Mesendoderm (in vitro differentiated cells): Measurements from ENCODE around the gene EPB41L4B.

Experiments used
- DNase-seq: peaks from one replicate; pipeline ENCODE4 v3.0.0; 2013
- H2AK5ac ChIP-seq: 2 replicates; pipeline ENCODE4 v1.6.1; 2013; ENCODE audit warnings: low read length, inconsistent platforms
- H2BK120ac ChIP-seq: 2 replicates; pipeline ENCODE4 v1.6.1; 2013; ENCODE audit warnings: low read depth, mild to moderate bottlenecking, low read length, moderate library complexity, mixed read lengths
- H2BK15ac ChIP-seq: replicated peaks from 2 replicates; pipeline ENCODE4 v1.6.1; 2013; ENCODE audit warnings: low read depth, mild to moderate bottlenecking, moderate library complexity
- H2BK5ac ChIP-seq: 2 replicates; pipeline ENCODE4 v1.6.1; 2013; ENCODE audit warnings: low read length, inconsistent platforms
- H3K18ac ChIP-seq: 2 replicates; pipeline ENCODE4 v1.6.1; 2013; ENCODE audit warnings: mild to moderate bottlenecking, low read length, mixed read lengths
- H3K23ac ChIP-seq: one replicate; pipeline ENCODE4 v1.6.1; 2013; ENCODE audit warnings: low read length
- H3K27ac ChIP-seq: 2 replicates; pipeline ENCODE4 v1.5.1; 2013; ENCODE audit warnings: low read depth, mild to moderate bottlenecking, inconsistent platforms, low read length, moderate library complexity
- H3K27me3 ChIP-seq: 2 replicates; pipeline ENCODE4 v1.6.1; 2013; ENCODE audit warnings: low read length, control low read depth, mild to moderate bottlenecking, inconsistent platforms; ENCODE audit not compliant: insufficient read depth, poor library complexity
- H3K36me3 ChIP-seq: 2 replicates; pipeline ENCODE4 v1.6.1; 2013; ENCODE audit warnings: low read length, inconsistent platforms; ENCODE audit not compliant: control insufficient read depth, insufficient read depth
- H3K4ac ChIP-seq: one replicate; pipeline ENCODE4 v1.6.1; 2013; ENCODE audit warnings: low read depth, mild to moderate bottlenecking, low read length, moderate library complexity
- H3K4me1 ChIP-seq: 2 replicates; pipeline ENCODE4 v1.6.1; 2013; ENCODE audit warnings: low read depth, low read length, inconsistent platforms; ENCODE audit not compliant: control insufficient read depth
- H3K4me2 ChIP-seq: 2 replicates; pipeline ENCODE4 v1.6.1; 2013; ENCODE audit warnings: low read length
- H3K4me3 ChIP-seq: 2 replicates; pipeline ENCODE4 v1.5.1; 2013; ENCODE audit warnings: mild to moderate bottlenecking, low read length
- H3K56ac ChIP-seq: one replicate; pipeline ENCODE4 v1.6.1; 2013; ENCODE audit warnings: low read length
- H3K79me1 ChIP-seq: 2 replicates; pipeline ENCODE4 v1.6.1; 2013; ENCODE audit warnings: low read length, inconsistent platforms
- H3K79me2 ChIP-seq: 2 replicates; pipeline ENCODE4 v1.6.1; 2013; ENCODE audit warnings: mild to moderate bottlenecking, low read length; ENCODE audit not compliant: control insufficient read depth, insufficient read depth
- H3K9ac ChIP-seq: 2 replicates; pipeline ENCODE4 v1.6.1; 2013; ENCODE audit warnings: low read length, inconsistent platforms
- H4K5ac ChIP-seq: one replicate; pipeline ENCODE4 v1.6.1; 2013; ENCODE audit warnings: low read length
- H4K8ac ChIP-seq: one replicate; pipeline ENCODE4 v1.6.1; 2013; ENCODE audit warnings: low read depth, mild to moderate bottlenecking, control low read depth, low read length, moderate library complexity
- WGBS: extraction: QIAGEN DNeasy Blood & Tissue Kit; methylation state at CpG from one replicate; pipeline ENCODE4 v1.1.7; 2013; ENCODE audit warnings: low lambda C conversion rate, missing lambda C conversion rate; ENCODE audit not compliant: insufficient coverage; ENCODE audit errors: extremely low coverage; 5-methylcytosine and 5-hydroxymethylcytosine counted together

EPB41L4B gene

DNA sequence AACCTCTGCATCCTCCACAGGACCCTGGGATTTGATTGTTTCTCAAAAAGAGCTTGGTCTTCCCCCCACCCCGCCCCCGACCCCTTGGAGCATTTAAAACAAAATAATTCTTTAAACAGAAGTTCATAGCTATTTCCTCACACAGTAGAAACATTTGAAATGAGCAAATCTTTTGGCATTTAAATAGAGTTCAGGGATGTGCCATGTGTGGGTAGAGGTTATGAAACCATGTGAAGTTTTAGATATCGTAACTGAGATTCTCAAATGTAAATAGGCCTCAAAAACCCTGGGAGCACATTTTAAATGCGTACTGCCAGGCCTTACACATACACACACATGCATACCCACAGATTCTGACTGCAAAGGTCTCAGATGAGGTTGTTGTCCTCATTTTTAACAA lies 66.5 kb downstream of the EPB41L4B start:
- Histone ChIP-seq H2AK5ac (no peak overlapping the region), H3K4me3 (no peak overlapping the region), H3K27me3 (no peaks in the 10 kb centered on the region), H2BK120ac (no peak overlapping the region), H3K23ac (no peak overlapping the region), H4K8ac (no peak overlapping the region), H3K36me3 (no peaks in the 10 kb centered on the region), H3K9ac (no peak overlapping the region), H2BK15ac (no peak overlapping the region), H2BK5ac (no peak overlapping the region), H3K4me1 (no peaks in the 10 kb centered on the region), H3K79me1 (no peaks in the 10 kb centered on the region), H3K79me2 (no peaks in the 10 kb centered on the region), H3K56ac (no peak overlapping the region), H3K4me2 (no peak overlapping the region), H4K5ac (no peak overlapping the region), H3K18ac (no peak overlapping the region), H3K27ac (no peak overlapping the region), H3K4ac (no peak overlapping the region)
- no peak for DNase-seq
- no CpG with 5 or more reads among the region's 4 CpGs for WGBS

DNA sequence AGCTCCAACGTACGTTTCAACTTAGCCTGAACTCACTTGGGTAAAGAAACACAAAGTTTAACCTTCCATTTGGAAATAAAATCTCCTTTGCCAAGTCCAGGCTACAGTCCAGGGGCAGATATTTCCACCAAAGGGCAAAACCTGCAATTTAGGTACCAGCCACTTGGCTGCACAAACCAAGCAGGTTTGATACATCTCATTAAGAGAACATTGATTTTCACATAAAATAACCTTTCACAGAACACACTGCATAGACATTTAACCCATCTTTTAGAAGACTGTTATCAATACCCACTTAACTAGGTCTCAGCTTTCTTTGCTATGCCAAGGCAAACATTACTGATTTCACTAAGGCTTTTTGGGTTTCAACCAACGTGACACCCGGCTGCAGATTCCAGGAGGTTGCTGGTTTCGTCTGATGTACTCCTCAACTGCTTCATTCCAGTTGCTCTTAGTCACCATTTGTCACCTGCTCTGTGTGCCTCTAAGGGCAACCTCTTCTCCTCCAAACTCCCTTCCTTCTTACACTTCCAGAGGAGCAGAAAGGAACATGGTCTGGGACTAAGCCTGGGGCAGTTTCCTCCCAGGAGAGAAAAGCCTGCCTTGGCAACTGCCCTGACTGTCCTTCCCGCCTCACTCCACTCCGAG lies 67.1 kb downstream of the EPB41L4B start:
- Histone ChIP-seq H3K79me2 (no peaks in the 10 kb centered on the region), H2BK5ac (no peak overlapping the region), H3K79me1 (no peaks in the 10 kb centered on the region), H3K56ac (no peak overlapping the region), H4K5ac (no peak overlapping the region), H3K27me3 (no peaks in the 10 kb centered on the region), H3K36me3 (no peaks in the 10 kb centered on the region), H3K4me2 (no peak overlapping the region), H2AK5ac (no peak overlapping the region), H3K4me3 (no peak overlapping the region), H3K23ac (no peak overlapping the region), H2BK15ac (no peak overlapping the region), H2BK120ac (no peak overlapping the region), H3K4ac (no peak overlapping the region), H3K18ac (no peak overlapping the region), H3K4me1 (no peaks in the 10 kb centered on the region), H3K9ac (no peak overlapping the region), H3K27ac (peak overlapping the region; percentile 17), H4K8ac (no peak overlapping the region)
- no CpG with 5 or more reads among the region's 7 CpGs for WGBS
- DNase-seq, result peak; percentile 79

DNA sequence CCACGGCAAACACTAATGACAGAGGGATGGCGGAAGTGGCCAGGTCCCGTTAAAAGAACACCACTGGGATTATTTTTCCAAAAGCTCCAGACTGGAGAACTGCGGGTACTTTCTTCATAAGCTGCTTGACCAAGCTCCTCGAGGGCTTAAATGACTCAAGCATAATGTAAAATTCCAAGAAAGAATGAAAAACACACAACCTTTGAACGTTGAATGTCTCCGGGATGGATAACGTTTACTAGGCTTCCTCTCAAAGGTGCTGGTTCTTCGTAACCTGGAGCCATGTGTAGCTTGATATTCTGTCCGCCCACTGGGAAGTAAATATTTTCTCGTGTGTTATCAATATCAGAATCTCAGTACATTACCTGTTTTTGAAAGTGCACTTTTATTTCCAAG lies 67.6 kb downstream of the EPB41L4B start:
- no peak overlapping the region for H4K5ac ChIP-seq
- H3K4me2 ChIP-seq, result no peak overlapping the region
- no peaks in the 10 kb centered on the region for H3K36me3 ChIP-seq
- no peak overlapping the region for H3K23ac ChIP-seq
- H3K18ac ChIP-seq, result no peak overlapping the region
- H3K4me1 ChIP-seq, result no peaks in the 10 kb centered on the region
- H3K4me3 ChIP-seq, result no peak overlapping the region
- H3K4ac ChIP-seq, result no peak overlapping the region
- H3K79me1 ChIP-seq, result no peaks in the 10 kb centered on the region
- H4K8ac ChIP-seq, result no peak overlapping the region
- H3K9ac ChIP-seq, result no peak overlapping the region
- no peak overlapping the region for H3K56ac ChIP-seq
- H3K27ac ChIP-seq, result no peak overlapping the region
- H3K27me3 ChIP-seq, result no peaks in the 10 kb centered on the region
- H2BK120ac ChIP-seq, result no peak overlapping the region
- no CpG with 5 or more reads among the region's 11 CpGs for WGBS
- no peak overlapping the region for H2BK15ac ChIP-seq
- H2BK5ac ChIP-seq, result no peak overlapping the region
- H3K79me2 ChIP-seq, result no peaks in the 10 kb centered on the region
- no peak overlapping the region for H2AK5ac ChIP-seq
- DNase-seq, result no peak

DNA sequence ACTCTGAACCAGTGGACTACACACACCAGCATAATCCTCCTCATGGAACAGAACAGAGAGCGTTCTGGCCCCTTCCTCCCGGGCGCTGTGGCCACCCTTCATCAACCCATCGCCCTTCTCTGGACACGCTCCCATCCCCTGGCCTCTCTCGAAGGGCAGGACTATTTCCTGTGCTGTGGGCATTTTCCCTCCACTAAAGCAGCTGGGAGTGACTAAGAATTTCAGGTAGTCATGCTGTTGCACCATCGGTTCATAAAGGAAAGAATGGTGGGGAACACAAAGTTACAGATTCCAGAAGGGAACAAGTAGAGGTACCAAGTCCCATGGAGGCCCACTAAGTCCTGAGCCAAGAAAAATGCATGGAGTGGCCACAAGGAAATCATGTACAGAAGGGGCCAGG lies 68.6 kb downstream of the EPB41L4B start:
- H3K4me2 ChIP-seq, result no peak overlapping the region
- H3K27ac ChIP-seq, result no peak overlapping the region
- no CpG with 5 or more reads among the region's 7 CpGs for WGBS
- no peaks in the 10 kb centered on the region for H3K79me2 ChIP-seq
- H2AK5ac ChIP-seq, result no peak overlapping the region
- no peak overlapping the region for H3K4ac ChIP-seq
- no peak overlapping the region for H3K9ac ChIP-seq
- H3K79me1 ChIP-seq, result no peaks in the 10 kb centered on the region
- no peaks in the 10 kb centered on the region for H3K4me1 ChIP-seq
- H2BK120ac ChIP-seq, result no peak overlapping the region
- H3K4me3 ChIP-seq, result no peak overlapping the region
- no peaks in the 10 kb centered on the region for H3K36me3 ChIP-seq
- no peak overlapping the region for H3K56ac ChIP-seq
- no peak for DNase-seq
- H4K8ac ChIP-seq, result no peak overlapping the region
- H3K18ac ChIP-seq, result no peak overlapping the region
- no peak overlapping the region for H4K5ac ChIP-seq
- no peaks in the 10 kb centered on the region for H3K27me3 ChIP-seq
- H2BK15ac ChIP-seq, result no peak overlapping the region
- no peak overlapping the region for H3K23ac ChIP-seq
- H2BK5ac ChIP-seq, result no peak overlapping the region

DNA sequence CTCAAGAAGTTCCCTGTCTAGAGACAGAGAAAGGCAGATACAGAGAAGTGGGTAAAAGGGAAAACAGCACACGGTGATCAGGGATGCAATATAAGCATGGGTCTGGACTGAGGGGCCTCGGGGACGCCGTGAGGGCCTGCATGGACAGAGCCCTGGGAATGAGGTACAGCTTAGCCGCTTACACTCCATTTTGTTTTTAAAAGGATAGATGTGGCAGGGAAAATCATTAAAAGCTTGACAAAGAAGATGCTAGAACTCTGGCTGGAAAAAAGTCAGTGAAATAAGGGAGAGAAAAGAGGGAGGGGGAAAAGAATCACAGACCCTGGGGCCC lies 69.1 kb downstream of the EPB41L4B start:
- Histone ChIP-seq H3K4me1 (no peaks in the 10 kb centered on the region), H3K4me2 (no peak overlapping the region), H3K79me2 (no peaks in the 10 kb centered on the region), H3K4ac (no peak overlapping the region), H4K5ac (no peak overlapping the region), H3K79me1 (no peaks in the 10 kb centered on the region), H3K27ac (no peak overlapping the region), H3K36me3 (no peaks in the 10 kb centered on the region), H2BK120ac (no peak overlapping the region), H2BK5ac (no peak overlapping the region), H3K4me3 (no peak overlapping the region), H3K23ac (no peak overlapping the region), H4K8ac (no peak overlapping the region), H3K18ac (no peak overlapping the region), H2AK5ac (no peak overlapping the region), H3K56ac (no peak overlapping the region), H2BK15ac (no peak overlapping the region), H3K27me3 (no peaks in the 10 kb centered on the region), H3K9ac (no peak overlapping the region)
- DNase-seq, result no peak
- no CpG with 5 or more reads among the region's 5 CpGs for WGBS

DNA sequence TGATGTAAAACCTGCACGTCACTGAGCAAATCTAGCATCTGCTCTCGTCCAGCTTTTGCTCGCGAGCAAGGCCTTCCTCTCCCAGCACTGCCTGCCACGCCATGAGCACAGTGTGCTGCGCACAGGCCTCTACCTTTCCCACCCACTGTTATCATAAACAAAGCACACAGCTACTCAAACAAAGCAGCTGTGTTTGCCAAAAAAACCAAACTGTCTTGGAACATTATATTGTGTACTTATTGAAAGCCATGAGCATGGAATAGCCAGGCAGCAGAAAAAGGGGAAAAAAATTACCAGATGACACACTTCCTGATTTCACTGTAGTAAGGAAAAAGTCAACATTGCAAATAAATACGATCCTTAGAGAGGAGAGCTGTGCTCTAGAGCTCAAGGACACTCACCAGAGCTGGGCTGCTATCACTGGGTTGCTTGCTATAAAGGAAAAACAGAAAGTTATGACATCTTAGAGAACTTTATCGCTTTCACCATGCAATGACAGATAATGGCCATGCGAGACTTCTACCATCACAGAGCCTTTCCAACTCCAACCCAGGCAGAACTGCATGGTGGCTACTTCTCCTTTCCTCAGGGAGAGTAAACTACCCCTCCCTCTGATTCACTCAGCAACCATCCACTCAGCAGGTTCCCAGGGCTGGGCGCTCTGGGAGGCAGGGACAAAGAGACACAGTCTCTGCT lies 69.6 kb downstream of the EPB41L4B start:
- no peak overlapping the region for H2BK15ac ChIP-seq
- H2BK120ac ChIP-seq, result no peak overlapping the region
- no peak overlapping the region for H3K27ac ChIP-seq
- WGBS, result no CpG with 5 or more reads among the region's 10 CpGs
- no peak overlapping the region for H2BK5ac ChIP-seq
- H3K4ac ChIP-seq, result no peak overlapping the region
- H3K9ac ChIP-seq, result no peak overlapping the region
- no peak overlapping the region for H3K4me3 ChIP-seq
- no peak overlapping the region for H4K8ac ChIP-seq
- H3K23ac ChIP-seq, result no peak overlapping the region
- H3K56ac ChIP-seq, result no peak overlapping the region
- no peaks in the 10 kb centered on the region for H3K79me2 ChIP-seq
- H3K18ac ChIP-seq, result no peak overlapping the region
- DNase-seq, result peak; percentile 59
- no peak overlapping the region for H2AK5ac ChIP-seq
- no peak overlapping the region for H3K4me2 ChIP-seq
- no peaks in the 10 kb centered on the region for H3K27me3 ChIP-seq
- H3K36me3 ChIP-seq, result no peaks in the 10 kb centered on the region
- H3K79me1 ChIP-seq, result no peaks in the 10 kb centered on the region
- H3K4me1 ChIP-seq, result no peaks in the 10 kb centered on the region
- no peak overlapping the region for H4K5ac ChIP-seq
